PC-9 (cell line): Measurements from ENCODE around the gene UTS2R.

Experiments used
- EZH2 ChIP-seq: fragments of 200-600 bp; sonication (generic); IDR thresholded peaks from 2 replicates; pipeline ENCODE4 v1.8.0; 2017; ENCODE audit warnings: antibody characterized with exemption, low read depth
- TF ChIP-seq, protein P1 (sequence below): fragments of 200-600 bp; sonication (generic); conservative IDR thresholded peaks from 2 replicates; pipeline ENCODE4 v1.6.1; 2017; ENCODE audit warnings: mixed run types, antibody characterized with exemption, mild to moderate bottlenecking, moderate library complexity

DNA sequence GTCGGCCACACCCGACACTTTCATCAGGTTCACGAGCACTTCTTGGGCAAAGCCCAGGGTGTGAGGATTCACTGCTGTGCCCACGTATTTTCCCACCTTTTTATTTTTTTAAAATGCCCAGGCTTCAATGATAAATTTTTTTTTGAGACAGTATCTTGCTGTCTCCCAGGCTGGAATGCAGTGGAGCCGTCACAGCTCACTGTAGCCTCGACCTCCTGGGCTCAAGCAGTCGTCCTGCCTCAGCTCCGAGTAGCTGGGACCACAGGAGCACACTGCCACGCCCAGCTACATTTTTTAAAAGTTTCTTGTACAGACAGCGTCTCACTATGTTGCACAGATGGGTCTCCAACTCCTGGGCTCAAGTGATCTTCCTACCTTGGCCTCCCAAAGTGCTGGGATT lies 17.8 kb downstream of the UTS2R start:
- TF ChIP-seq, protein P1, sequence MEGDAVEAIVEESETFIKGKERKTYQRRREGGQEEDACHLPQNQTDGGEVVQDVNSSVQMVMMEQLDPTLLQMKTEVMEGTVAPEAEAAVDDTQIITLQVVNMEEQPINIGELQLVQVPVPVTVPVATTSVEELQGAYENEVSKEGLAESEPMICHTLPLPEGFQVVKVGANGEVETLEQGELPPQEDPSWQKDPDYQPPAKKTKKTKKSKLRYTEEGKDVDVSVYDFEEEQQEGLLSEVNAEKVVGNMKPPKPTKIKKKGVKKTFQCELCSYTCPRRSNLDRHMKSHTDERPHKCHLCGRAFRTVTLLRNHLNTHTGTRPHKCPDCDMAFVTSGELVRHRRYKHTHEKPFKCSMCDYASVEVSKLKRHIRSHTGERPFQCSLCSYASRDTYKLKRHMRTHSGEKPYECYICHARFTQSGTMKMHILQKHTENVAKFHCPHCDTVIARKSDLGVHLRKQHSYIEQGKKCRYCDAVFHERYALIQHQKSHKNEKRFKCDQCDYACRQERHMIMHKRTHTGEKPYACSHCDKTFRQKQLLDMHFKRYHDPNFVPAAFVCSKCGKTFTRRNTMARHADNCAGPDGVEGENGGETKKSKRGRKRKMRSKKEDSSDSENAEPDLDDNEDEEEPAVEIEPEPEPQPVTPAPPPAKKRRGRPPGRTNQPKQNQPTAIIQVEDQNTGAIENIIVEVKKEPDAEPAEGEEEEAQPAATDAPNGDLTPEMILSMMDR = no peak
- TF ChIP-seq EZH2 = no peak
